PFSK-1 (cell line): ENCODE measurements around the gene SWAP70.

ENCODE experiments used
- FOXP2 ChIP-seq: optimal IDR thresholded peaks from 2 replicates; pipeline ENCODE3; 2011; ENCODE audit warnings: borderline replicate concordance, control low read depth, inconsistent platforms; ENCODE audit not compliant: insufficient read depth; ENCODE audit errors: extremely low read length, extremely low read depth
- POLR2AphosphoS5 ChIP-seq: IDR thresholded peaks from 2 replicates; pipeline ENCODE4 v1.6.1; 2012; ENCODE audit warnings: low read depth, mild to moderate bottlenecking, control low read depth, low read length, moderate library complexity
- REST ChIP-seq, 2 experiments: IDR thresholded peaks; 2 replicates each; pipeline versions ENCODE4 v1.6.1 to v1.8.0; 2011 to 2012; ENCODE audit warnings: low read depth in 2 of 2, low read length in 2 of 2, control low read depth in 1 of 2, inconsistent platforms in 1 of 2, mild to moderate bottlenecking in 1 of 2, moderate library complexity in 1 of 2; ENCODE audit not compliant: insufficient read depth in 1 of 2
- SIN3A ChIP-seq: IDR thresholded peaks from 2 replicates; pipeline ENCODE4 v1.6.1; 2012; ENCODE audit warnings: mild to moderate bottlenecking, low read length, moderate library complexity, borderline replicate concordance; ENCODE audit not compliant: insufficient read depth
- TAF1 ChIP-seq: IDR thresholded peaks from 2 replicates; pipeline ENCODE4 v1.6.1; 2012; ENCODE audit warnings: low read length, control low read depth, borderline replicate concordance; ENCODE audit not compliant: insufficient read depth

SWAP70 gene

GRCh38 chr11:9733212-9733611, 69.3 kb downstream of the SWAP70 start:
- no peak for TF ChIP-seq REST (IDR thresholded peaks at IDR 0.05; ENCODE audit: insufficient read depth in 1 of 2, low read depth in 2 of 2, low read length in 2 of 2)
- no peak for TF ChIP-seq SIN3A
- TF ChIP-seq TAF1: no peak
- no peak for TF ChIP-seq FOXP2
- TF ChIP-seq POLR2AphosphoS5: no peak

GRCh38 chr11:9735236-9735635, 71.4 kb downstream of the SWAP70 start:
- no peak for TF ChIP-seq POLR2AphosphoS5
- TF ChIP-seq SIN3A: no peak
- no peak for TF ChIP-seq FOXP2
- no peak for TF ChIP-seq REST (IDR thresholded peaks at IDR 0.05; ENCODE audit: insufficient read depth in 1 of 2, low read depth in 2 of 2, low read length in 2 of 2)
- no peak for TF ChIP-seq TAF1

- no peak for TF ChIP-seq POLR2AphosphoS5
- TF ChIP-seq TAF1: no peak
- TF ChIP-seq REST (IDR thresholded peaks at IDR 0.05; ENCODE audit: insufficient read depth in 1 of 2, low read depth in 2 of 2, low read length in 2 of 2): no peak
- no peak for TF ChIP-seq SIN3A
- no peak for TF ChIP-seq FOXP2
Observed at GRCh38 chr11:9735919-9736318, 72.0 kb downstream of the SWAP70 start.

DNA sequence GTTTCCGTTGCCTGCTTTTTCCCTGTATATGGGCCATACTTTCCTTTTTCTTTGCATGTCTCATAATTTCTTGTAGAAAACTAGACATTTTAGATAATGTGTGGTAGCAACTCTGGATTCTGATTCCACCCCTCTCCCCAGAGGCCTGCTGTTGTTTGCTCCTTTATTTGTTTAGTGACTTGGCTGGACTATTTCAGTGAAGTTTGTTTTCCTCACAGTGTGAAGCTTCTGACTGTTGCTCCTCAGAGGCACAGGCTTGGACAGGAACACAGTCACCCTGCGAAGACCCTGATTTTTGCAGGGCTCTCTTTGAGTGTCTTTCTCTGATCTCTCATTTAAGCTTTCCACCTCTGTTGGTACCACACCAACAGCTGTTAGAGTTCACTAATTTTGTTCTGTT, 72.5 kb downstream of the SWAP70 start:
- TF ChIP-seq SIN3A (no peak), TAF1 (no peak), FOXP2 (no peak), POLR2AphosphoS5 (no peak), REST (IDR thresholded peaks at IDR 0.05; ENCODE audit: insufficient read depth in 1 of 2, low read depth in 2 of 2, low read length in 2 of 2) (no peak)

GRCh38 chr11:9738116-9738515, 74.2 kb downstream of the SWAP70 start:
- TF ChIP-seq TAF1 (no peak), SIN3A (no peak), REST (IDR thresholded peaks at IDR 0.05; ENCODE audit: insufficient read depth in 1 of 2, low read depth in 2 of 2, low read length in 2 of 2) (no peak), FOXP2 (no peak), POLR2AphosphoS5 (no peak)
